Amniotic stem cell (primary cell): ENCODE data around the gene IFT80.
"Not testable (repeated sequence)": the region's sequence is repeated elsewhere in the genome, so short reads cannot be mapped to it uniquely, and the experiment has no call there.

Experiments
- DNase-seq: peaks from one replicate; lab custom pipeline; 2025; lab: John Stamatoyannopoulos, UW

The IFT80 gene

GRCh38 chr3:160265088-160265487 is 133.9 kb downstream of the IFT80 start:
- DNase-seq, result no peak

GRCh38 chr3:160260587-160261270 is 138.3 kb downstream of the IFT80 start:
- no peak for DNase-seq

- DNase-seq, result no peak
Measured at GRCh38 chr3:160259589-160259988, 139.4 kb downstream of the IFT80 start.

- no peak for DNase-seq
Measured at GRCh38 chr3:160257606-160258005, 141.4 kb downstream of the IFT80 start.

GRCh38 chr3:160253298-160253697 is 145.7 kb downstream of the IFT80 start:
- DNase-seq, result no peak

GRCh38 chr3:160247766-160248165 is 151.3 kb downstream of the IFT80 start:
- DNase-seq, result no peak

- DNase-seq, result no peak
Measured at GRCh38 chr3:160245261-160245800, 153.7 kb downstream of the IFT80 start.

GRCh38 chr3:160240719-160241118 is 158.3 kb downstream of the IFT80 start:
- not testable (repeated sequence) for DNase-seq

GRCh38 chr3:160232014-160232413 is 167.0 kb downstream of the IFT80 start:
- no peak for DNase-seq

GRCh38 chr3:160227419-160227818 is 171.6 kb downstream of the IFT80 start:
- no peak for DNase-seq

- no peak for DNase-seq
Measured at GRCh38 chr3:160226026-160226907, 172.8 kb downstream of the IFT80 start.

GRCh38 chr3:160225176-160226025 is 173.6 kb downstream of the IFT80 start, which contains the start of gene C3orf80:
Gene C3orf80 (plus strand): TSS chr3:160225422. CDS start chr3:160225636, 214 bp downstream.
- no peak for DNase-seq

GRCh38 chr3:160224811-160225175 is 174.2 kb downstream of the IFT80 start:
- DNase-seq, result no peak

GRCh38 chr3:160224256-160224655 is 174.8 kb downstream of the IFT80 start:
- no peak for DNase-seq

- DNase-seq, result no peak
Measured at GRCh38 chr3:160221019-160221418, 178.0 kb downstream of the IFT80 start.

GRCh38 chr3:160220038-160220437 is 179.0 kb downstream of the IFT80 start:
- no peak for DNase-seq

- DNase-seq, result no peak
Measured at GRCh38 chr3:160218136-160218535, 180.9 kb downstream of the IFT80 start.

- DNase-seq, result no peak
Measured at GRCh38 chr3:160217675-160218074, 181.3 kb downstream of the IFT80 start.

GRCh38 chr3:160213191-160213590 is 185.8 kb downstream of the IFT80 start:
- DNase-seq, result no peak

- DNase-seq, result no peak
Measured at GRCh38 chr3:160210799-160211221, 188.2 kb downstream of the IFT80 start.

GRCh38 chr3:160210341-160210740 is 188.7 kb downstream of the IFT80 start:
- no peak for DNase-seq
